GM23338 (cell line): ENCODE results near the gene INTS6. TPM values are rescaled to one million over a fixed set of nuclear protein-coding genes. Genes with fewer than 3 reads are reported as not detected.

Experiments
- ATAC-seq: fragments of 200-7000 bp; cut with Tn5 transposase; 3 replicates; pipeline ENCODE4 v1.9.1; 2020
- DNase-seq: peaks from one replicate; pipeline ENCODE4 v3.0.0-alpha.2; 2015; ENCODE audit warnings: low spot score
- H2AFZ ChIP-seq: fragments of 200-600 bp; sonication (generic); 2 replicates; pipeline ENCODE4 v1.8.0; 2016; ENCODE audit warnings: antibody characterized with exemption, mild to moderate bottlenecking, moderate library complexity
- H3F3A ChIP-seq: fragments of 200-600 bp; sonication (generic); replicated peaks from 2 replicates; pipeline ENCODE4 v1.8.0; 2017; ENCODE audit warnings: antibody characterized with exemption, mixed run types, low read depth
- H3K27ac ChIP-seq: fragments of 200-600 bp; sonication (generic); 2 replicates; pipeline ENCODE4 v1.6.1; 2016; ENCODE audit warnings: low read depth
- H3K27me3 ChIP-seq: fragments of 200-600 bp; sonication (generic); 2 replicates; pipeline ENCODE4 v1.8.0; 2016; ENCODE audit warnings: mild to moderate bottlenecking, mixed run types, moderate library complexity; ENCODE audit not compliant: insufficient read depth
- H3K36me3 ChIP-seq: fragments of 200-600 bp; sonication (generic); 2 replicates; pipeline ENCODE4 v1.8.0; 2016; ENCODE audit warnings: mild to moderate bottlenecking; ENCODE audit not compliant: insufficient read depth
- H3K4me1 ChIP-seq: fragments of 200-600 bp; sonication (generic); 2 replicates; pipeline ENCODE4 v1.8.0; 2016; ENCODE audit warnings: mild to moderate bottlenecking, moderate library complexity; ENCODE audit not compliant: insufficient read depth
- H3K4me2 ChIP-seq: fragments of 200-600 bp; sonication (generic); 2 replicates; pipeline ENCODE4 v1.7.1; 2017; ENCODE audit warnings: mixed run types
- H3K4me3 ChIP-seq: fragments of 200-600 bp; sonication (generic); 2 replicates; pipeline ENCODE4 v1.6.1; 2016; ENCODE audit warnings: mixed run types
- H3K79me2 ChIP-seq: fragments of 200-600 bp; sonication (generic); replicated peaks from 2 replicates; pipeline ENCODE4 v1.8.0; 2017; ENCODE audit warnings: mild to moderate bottlenecking; ENCODE audit not compliant: insufficient read depth
- H3K9me2 ChIP-seq: fragments of 200-600 bp; sonication (generic); 2 replicates; pipeline ENCODE4 v1.8.0; 2017; ENCODE audit not compliant: insufficient read depth
- H4K20me1 ChIP-seq: fragments of 200-600 bp; sonication (generic); replicated peaks from 2 replicates; pipeline ENCODE4 v1.8.0; 2017; ENCODE audit warnings: mild to moderate bottlenecking; ENCODE audit not compliant: insufficient read depth
- H3K27ac Mint-ChIP-seq: 2 replicates; pipeline ENCODE4 v1.8.0; 2020; ENCODE audit warnings: inconsistent platforms, mild to moderate bottlenecking, moderate library complexity, mixed read lengths
- H3K27me3 Mint-ChIP-seq: 3 replicates; pipeline ENCODE4 v1.8.0; 2022; ENCODE audit warnings: low read depth, mild to moderate bottlenecking, moderate library complexity, mixed read lengths, inconsistent platforms; ENCODE audit not compliant: insufficient read depth, poor library complexity
- H3K36me3 Mint-ChIP-seq: 3 replicates; pipeline ENCODE4 v1.8.0; 2021; ENCODE audit warnings: low read depth, mild to moderate bottlenecking, inconsistent platforms, moderate library complexity, mixed read lengths
- H3K4me1 Mint-ChIP-seq: 3 replicates; pipeline ENCODE4 v1.8.0; 2020; ENCODE audit warnings: mild to moderate bottlenecking, inconsistent platforms, mixed read lengths
- H3K4me3 Mint-ChIP-seq: 3 replicates; pipeline ENCODE4 v1.8.0; 2021; ENCODE audit warnings: moderate library complexity, mild to moderate bottlenecking, inconsistent platforms, mixed read lengths
- H3K9me3 Mint-ChIP-seq: 3 replicates; pipeline ENCODE4 v1.8.0; 2020; ENCODE audit warnings: moderate library complexity, mild to moderate bottlenecking, inconsistent platforms, mixed read lengths
- CTCF ChIP-seq, 2 experiments: fragments of 200-600 bp in 1 of 2; sonication (generic) in 1 of 2; conservative IDR thresholded peaks; 2 replicates each; pipeline versions ENCODE4 v1.5.1 to v1.6.1; 2016 to 2017; ENCODE audit warnings: antibody characterized with exemption in 2 of 2, low read depth in 2 of 2, mild to moderate bottlenecking in 2 of 2, moderate library complexity in 1 of 2
- EZH2phosphoT487 ChIP-seq: fragments of 200-600 bp; sonication (generic); IDR thresholded peaks from one replicate; pipeline ENCODE4 v1.8.1; 2018; ENCODE audit warnings: antibody characterized with exemption; ENCODE audit not compliant: unreplicated experiment
- ZNF331 ChIP-seq: fragments of 250-450 bp; sonication (Bioruptor Pico); IDR thresholded peaks from 2 replicates; pipeline ENCODE4 v1.5.0; 2020; ENCODE audit warnings: low read depth, mild to moderate bottlenecking, moderate library complexity
- polyA plus RNA-seq: library from polyadenylated mRNA; unstranded; fragments of >200 nt; fragmentation: Nextera tagmentation; extraction: Ambion mirVana; gene quantifications from 2 replicates; pipeline ENCODE4 v1.2.1, GENCODE V29; 2016
- total RNA-seq: library from RNA; depleted of rRNA; stranded (reverse); fragments of >200 nt; shearing (Covaris generic); gene quantifications from 2 replicates; pipeline ENCODE4 v1.2.3, GENCODE V29; 2014
- TF ChIP-seq, protein P1 (sequence below): fragments of 250-450 bp; sonication (Bioruptor Pico); IDR thresholded peaks from 2 replicates; pipeline ENCODE4 v1.5.0; 2020; ENCODE audit warnings: mild to moderate bottlenecking, moderate library complexity
- TF ChIP-seq, protein P2 (sequence below): IDR thresholded peaks from 2 replicates; pipeline ENCODE4 v1.6.1; 2016; ENCODE audit warnings: antibody characterized with exemption

Gene INTS6
- total and polyA plus RNA-seq, 2 experiments from 2014 or later: 24.8 to 38.6 TPM

DNA sequence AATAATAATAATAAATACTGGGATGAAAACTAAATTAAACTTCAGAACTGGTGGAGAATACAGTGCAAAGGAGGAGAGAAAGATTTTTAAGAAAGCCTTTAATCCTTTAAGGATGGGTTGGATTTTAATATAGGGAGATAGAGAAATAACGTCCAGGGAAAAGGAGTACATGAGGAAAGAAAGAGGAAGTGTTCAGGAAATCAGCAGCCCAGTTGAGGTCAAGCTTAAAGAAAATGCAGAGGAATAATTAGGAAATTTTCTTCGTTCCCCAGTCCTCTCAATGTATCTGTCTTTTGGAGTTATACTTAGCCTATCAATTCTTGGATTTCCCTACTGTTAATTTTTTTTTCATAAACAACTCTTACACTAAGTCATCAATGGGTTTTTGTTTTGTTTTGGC, 47.7 kb downstream of the INTS6 start (continued):
- TF ChIP-seq, protein P1, sequence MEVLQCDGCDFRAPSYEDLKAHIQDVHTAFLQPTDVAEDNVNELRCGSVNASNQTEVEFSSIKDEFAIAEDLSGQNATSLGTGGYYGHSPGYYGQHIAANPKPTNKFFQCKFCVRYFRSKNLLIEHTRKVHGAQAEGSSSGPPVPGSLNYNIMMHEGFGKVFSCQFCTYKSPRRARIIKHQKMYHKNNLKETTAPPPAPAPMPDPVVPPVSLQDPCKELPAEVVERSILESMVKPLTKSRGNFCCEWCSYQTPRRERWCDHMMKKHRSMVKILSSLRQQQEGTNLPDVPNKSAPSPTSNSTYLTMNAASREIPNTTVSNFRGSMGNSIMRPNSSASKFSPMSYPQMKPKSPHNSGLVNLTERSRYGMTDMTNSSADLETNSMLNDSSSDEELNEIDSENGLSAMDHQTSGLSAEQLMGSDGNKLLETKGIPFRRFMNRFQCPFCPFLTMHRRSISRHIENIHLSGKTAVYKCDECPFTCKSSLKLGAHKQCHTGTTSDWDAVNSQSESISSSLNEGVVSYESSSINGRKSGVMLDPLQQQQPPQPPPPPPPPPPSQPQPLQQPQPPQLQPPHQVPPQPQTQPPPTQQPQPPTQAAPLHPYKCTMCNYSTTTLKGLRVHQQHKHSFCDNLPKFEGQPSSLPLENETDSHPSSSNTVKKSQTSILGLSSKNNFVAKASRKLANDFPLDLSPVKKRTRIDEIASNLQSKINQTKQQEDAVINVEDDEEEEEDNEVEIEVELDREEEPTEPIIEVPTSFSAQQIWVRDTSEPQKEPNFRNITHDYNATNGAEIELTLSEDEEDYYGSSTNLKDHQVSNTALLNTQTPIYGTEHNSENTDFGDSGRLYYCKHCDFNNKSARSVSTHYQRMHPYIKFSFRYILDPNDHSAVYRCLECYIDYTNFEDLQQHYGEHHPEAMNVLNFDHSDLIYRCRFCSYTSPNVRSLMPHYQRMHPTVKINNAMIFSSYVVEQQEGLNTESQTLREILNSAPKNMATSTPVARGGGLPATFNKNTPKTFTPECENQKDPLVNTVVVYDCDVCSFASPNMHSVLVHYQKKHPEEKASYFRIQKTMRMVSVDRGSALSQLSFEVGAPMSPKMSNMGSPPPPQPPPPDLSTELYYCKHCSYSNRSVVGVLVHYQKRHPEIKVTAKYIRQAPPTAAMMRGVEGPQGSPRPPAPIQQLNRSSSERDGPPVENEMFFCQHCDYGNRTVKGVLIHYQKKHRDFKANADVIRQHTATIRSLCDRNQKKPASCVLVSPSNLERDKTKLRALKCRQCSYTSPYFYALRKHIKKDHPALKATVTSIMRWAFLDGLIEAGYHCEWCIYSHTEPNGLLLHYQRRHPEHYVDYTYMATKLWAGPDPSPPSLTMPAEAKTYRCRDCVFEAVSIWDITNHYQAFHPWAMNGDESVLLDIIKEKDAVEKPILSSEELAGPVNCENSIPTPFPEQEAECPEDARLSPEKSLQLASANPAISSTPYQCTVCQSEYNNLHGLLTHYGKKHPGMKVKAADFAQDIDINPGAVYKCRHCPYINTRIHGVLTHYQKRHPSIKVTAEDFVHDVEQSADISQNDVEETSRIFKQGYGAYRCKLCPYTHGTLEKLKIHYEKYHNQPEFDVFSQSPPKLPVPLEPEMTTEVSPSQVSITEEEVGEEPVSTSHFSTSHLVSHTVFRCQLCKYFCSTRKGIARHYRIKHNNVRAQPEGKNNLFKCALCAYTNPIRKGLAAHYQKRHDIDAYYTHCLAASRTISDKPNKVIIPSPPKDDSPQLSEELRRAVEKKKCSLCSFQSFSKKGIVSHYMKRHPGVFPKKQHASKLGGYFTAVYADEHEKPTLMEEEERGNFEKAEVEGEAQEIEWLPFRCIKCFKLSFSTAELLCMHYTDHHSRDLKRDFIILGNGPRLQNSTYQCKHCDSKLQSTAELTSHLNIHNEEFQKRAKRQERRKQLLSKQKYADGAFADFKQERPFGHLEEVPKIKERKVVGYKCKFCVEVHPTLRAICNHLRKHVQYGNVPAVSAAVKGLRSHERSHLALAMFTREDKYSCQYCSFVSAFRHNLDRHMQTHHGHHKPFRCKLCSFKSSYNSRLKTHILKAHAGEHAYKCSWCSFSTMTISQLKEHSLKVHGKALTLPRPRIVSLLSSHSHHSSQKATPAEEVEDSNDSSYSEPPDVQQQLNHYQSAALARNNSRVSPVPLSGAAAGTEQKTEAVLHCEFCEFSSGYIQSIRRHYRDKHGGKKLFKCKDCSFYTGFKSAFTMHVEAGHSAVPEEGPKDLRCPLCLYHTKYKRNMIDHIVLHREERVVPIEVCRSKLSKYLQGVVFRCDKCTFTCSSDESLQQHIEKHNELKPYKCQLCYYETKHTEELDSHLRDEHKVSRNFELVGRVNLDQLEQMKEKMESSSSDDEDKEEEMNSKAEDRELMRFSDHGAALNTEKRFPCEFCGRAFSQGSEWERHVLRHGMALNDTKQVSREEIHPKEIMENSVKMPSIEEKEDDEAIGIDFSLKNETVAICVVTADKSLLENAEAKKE: no peak
- no peak for TF ChIP-seq ZNF331 (CRISPR knock-in tag)
- TF ChIP-seq, protein P2, sequence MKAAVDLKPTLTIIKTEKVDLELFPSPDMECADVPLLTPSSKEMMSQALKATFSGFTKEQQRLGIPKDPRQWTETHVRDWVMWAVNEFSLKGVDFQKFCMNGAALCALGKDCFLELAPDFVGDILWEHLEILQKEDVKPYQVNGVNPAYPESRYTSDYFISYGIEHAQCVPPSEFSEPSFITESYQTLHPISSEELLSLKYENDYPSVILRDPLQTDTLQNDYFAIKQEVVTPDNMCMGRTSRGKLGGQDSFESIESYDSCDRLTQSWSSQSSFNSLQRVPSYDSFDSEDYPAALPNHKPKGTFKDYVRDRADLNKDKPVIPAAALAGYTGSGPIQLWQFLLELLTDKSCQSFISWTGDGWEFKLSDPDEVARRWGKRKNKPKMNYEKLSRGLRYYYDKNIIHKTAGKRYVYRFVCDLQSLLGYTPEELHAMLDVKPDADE: no peak

- peak; percentile 76 for ATAC-seq
- Histone ChIP-seq H3K79me2 (peaks cover 90% of the 10 kb centered on the region), H3K4me2 (no peak overlapping the region)
These were observed 55.4 kb downstream of the INTS6 start for GRCh38 chr13:51397262-51397941.

More at GRCh38 chr13:51397262-51397941, 55.4 kb downstream of the INTS6 start:
- H3K27me3 ChIP-seq: no peaks in the 10 kb centered on the region
- peaks cover 13% of the 10 kb centered on the region for H4K20me1 ChIP-seq
- no peaks in the 10 kb centered on the region for H3F3A ChIP-seq
- H3K27ac ChIP-seq: peak overlapping the region; percentile 20
- H3K4me1 ChIP-seq: peaks cover 18% of the 10 kb centered on the region
- no peaks in the 10 kb centered on the region for H3K36me3 ChIP-seq
- peak overlapping the region; percentile 53; the same call in 1 of the 2 replicates for H3K27ac Mint-ChIP-seq
- no peaks in the 10 kb centered on the region for H3K27me3 Mint-ChIP-seq
- H3K4me3 ChIP-seq: no peak overlapping the region
- no peaks in the 10 kb centered on the region for H3K9me3 Mint-ChIP-seq
- DNase-seq: peak; percentile 52
- no peaks in the 10 kb centered on the region for H3K9me2 ChIP-seq
- peaks cover 38% of the 10 kb centered on the region for H3K4me1 Mint-ChIP-seq
- no peak for TF ChIP-seq EZH2phosphoT487
- no peak for TF ChIP-seq CTCF (conservative IDR thresholded peaks at IDR 0.05; ENCODE audit: low read depth in 2 of 2)
- H3K4me3 Mint-ChIP-seq: no peak overlapping the region
- H2AFZ ChIP-seq: no peak overlapping the region
- H3K36me3 Mint-ChIP-seq: peaks cover 7% of the 10 kb centered on the region; the same call in 1 of the 3 replicates
